HG02642 (cell line): Measurements from ENCODE around the gene CALCB.

Experiments
- ATAC-seq: cut with Tn5 transposase; IDR thresholded peaks from one replicate; pipeline ENCODE4 v1.9.1; 2021; ENCODE audit warnings: mild to moderate bottlenecking; ENCODE audit not compliant: unreplicated experiment, poor library complexity

CALCB gene

GRCh38 chr11:15072551-15073143 lies 746 bp upstream of the CALCB start:
- no peak for ATAC-seq

GRCh38 chr11:15074206-15075161 lies 1.1 kb downstream of the CALCB start:
- peak; percentile 94 for ATAC-seq

- no peak for ATAC-seq
Measured at GRCh38 chr11:15075162-15075526, 1.8 kb downstream of the CALCB start.

- no peak for ATAC-seq
Measured at GRCh38 chr11:15091175-15091574, 17.8 kb downstream of the CALCB start.

- ATAC-seq = no peak
Measured at GRCh38 chr11:15091625-15092024, 18.2 kb downstream of the CALCB start.

GRCh38 chr11:15093432-15093831 lies 20.0 kb downstream of the CALCB start:
- ATAC-seq = peak; percentile 78

- no peak for ATAC-seq
Measured at GRCh38 chr11:15095736-15096228, 22.4 kb downstream of the CALCB start.

GRCh38 chr11:15097411-15097810 lies 24.0 kb downstream of the CALCB start:
- no peak for ATAC-seq

GRCh38 chr11:15099267-15099666 lies 25.9 kb downstream of the CALCB start:
- no peak for ATAC-seq

GRCh38 chr11:15101072-15101709 lies 27.8 kb downstream of the CALCB start:
- peak; percentile 88 for ATAC-seq

GRCh38 chr11:15104166-15104565 lies 30.8 kb downstream of the CALCB start:
- ATAC-seq = no peak

GRCh38 chr11:15106201-15106965 lies 33.0 kb downstream of the CALCB start:
- no peak for ATAC-seq

- ATAC-seq = peak; percentile 66
Measured at GRCh38 chr11:15107730-15108515, 34.5 kb downstream of the CALCB start.

GRCh38 chr11:15108592-15109130 lies 35.3 kb downstream of the CALCB start:
- no peak for ATAC-seq

GRCh38 chr11:15109602-15110001 lies 36.2 kb downstream of the CALCB start:
- no peak for ATAC-seq

GRCh38 chr11:15111215-15111614 lies 37.8 kb downstream of the CALCB start:
- ATAC-seq = no peak

GRCh38 chr11:15112131-15112541 lies 38.7 kb downstream of the CALCB start:
- ATAC-seq = no peak

- peak; percentile 94 for ATAC-seq
Measured at GRCh38 chr11:15113381-15113780, 40.0 kb downstream of the CALCB start.
